HUES48 (cell line): Measurements from ENCODE around the gene COPS9.

Experiments used
- H3K27ac ChIP-seq: one replicate; pipeline ENCODE4 v1.7.0; 2013; ENCODE audit warnings: low read depth, low read length, inconsistent platforms
- H3K27me3 ChIP-seq: 2 replicates; pipeline ENCODE4 v1.6.1; 2013; ENCODE audit warnings: mild to moderate bottlenecking, low read length; ENCODE audit not compliant: control insufficient read depth, insufficient read depth
- H3K36me3 ChIP-seq: 2 replicates; pipeline ENCODE4 v1.6.1; 2013; ENCODE audit warnings: low read length; ENCODE audit not compliant: control insufficient read depth, insufficient read depth
- H3K4me1 ChIP-seq: 2 replicates; pipeline ENCODE4 v1.6.1; 2013; ENCODE audit warnings: mild to moderate bottlenecking, low read length; ENCODE audit not compliant: control insufficient read depth, insufficient read depth
- H3K4me3 ChIP-seq: 2 replicates; pipeline ENCODE4 v1.5.1; 2013; ENCODE audit warnings: mild to moderate bottlenecking, low read depth, low read length
- H3K9ac ChIP-seq: 2 replicates; pipeline ENCODE4 v1.6.1; 2013; ENCODE audit warnings: mild to moderate bottlenecking, low read depth, low read length, moderate library complexity
- H3K9me3 ChIP-seq: 2 replicates; pipeline ENCODE4 v1.6.1; 2013; ENCODE audit warnings: low read length; ENCODE audit not compliant: control insufficient read depth, insufficient read depth

COPS9 gene

DNA sequence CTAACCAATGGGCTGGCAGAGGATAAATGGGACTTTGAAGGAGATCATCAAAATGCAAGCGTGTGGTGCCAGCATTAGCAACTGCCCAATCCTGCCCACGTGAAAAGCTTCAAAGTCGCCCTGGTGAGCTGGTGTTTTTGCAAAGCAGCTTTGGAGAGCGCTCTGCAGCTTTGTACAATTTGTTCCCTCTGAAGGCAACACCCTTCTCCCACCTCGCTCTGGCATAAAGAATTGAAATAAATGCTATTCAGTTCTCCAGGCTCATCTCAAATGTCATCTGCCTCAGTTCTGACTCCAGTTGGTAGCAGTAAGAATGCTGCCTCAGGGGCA, 3.5 kb downstream of the COPS9 start:
- no peak overlapping the region for H3K27ac ChIP-seq
- H3K4me3 ChIP-seq, result no peak overlapping the region
- no peak overlapping the region for H3K9ac ChIP-seq
- H3K9me3 ChIP-seq, result no peaks in the 10 kb centered on the region
- peaks cover 62% of the 10 kb centered on the region for H3K36me3 ChIP-seq
- H3K27me3 ChIP-seq, result peaks cover 5% of the 10 kb centered on the region; the same call in 1 of the 2 replicates
- H3K4me1 ChIP-seq, result peaks cover 7% of the 10 kb centered on the region; the same call in 1 of the 2 replicates

DNA sequence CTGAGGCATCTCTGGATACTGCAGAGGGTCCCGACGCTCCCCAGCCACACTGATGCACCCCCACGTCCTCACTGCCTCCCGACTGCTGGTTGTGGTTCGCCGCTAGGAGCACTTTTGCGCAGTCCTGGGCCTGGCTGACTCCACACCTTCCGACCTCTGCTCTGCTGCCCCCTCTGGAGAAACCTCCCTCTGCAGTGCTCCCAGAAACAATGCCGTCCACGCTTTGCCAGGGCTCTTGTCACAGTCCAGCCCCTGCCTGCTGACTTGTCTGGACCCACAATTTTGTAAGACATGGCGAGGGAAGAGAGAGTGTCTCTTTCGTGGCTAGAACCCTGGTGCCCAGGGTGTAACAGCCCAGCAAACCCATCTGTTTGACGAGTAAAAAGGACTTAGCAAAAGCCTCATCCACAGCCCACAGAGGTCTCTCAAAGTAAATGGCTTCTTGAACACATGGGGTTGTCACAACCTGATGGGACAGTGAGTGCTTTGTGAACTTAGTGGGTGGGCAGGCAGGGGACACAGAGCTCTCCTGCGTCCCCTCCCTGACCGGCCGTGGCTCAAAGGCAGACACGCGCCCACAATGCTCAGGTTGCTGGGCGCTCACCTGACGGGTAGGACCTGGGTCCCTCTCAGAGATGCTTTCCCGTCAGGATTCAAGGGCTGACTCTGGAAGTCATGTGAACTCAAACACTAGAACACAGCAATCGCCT, 4.0 kb downstream of the COPS9 start:
- no peak overlapping the region for H3K9ac ChIP-seq
- H3K4me3 ChIP-seq, result no peak overlapping the region
- no peaks in the 10 kb centered on the region for H3K9me3 ChIP-seq
- peaks cover 4% of the 10 kb centered on the region; the same call in 1 of the 2 replicates for H3K27me3 ChIP-seq
- peaks cover 7% of the 10 kb centered on the region; the same call in 1 of the 2 replicates for H3K4me1 ChIP-seq
- H3K27ac ChIP-seq, result no peak overlapping the region
- peaks cover 64% of the 10 kb centered on the region for H3K36me3 ChIP-seq

DNA sequence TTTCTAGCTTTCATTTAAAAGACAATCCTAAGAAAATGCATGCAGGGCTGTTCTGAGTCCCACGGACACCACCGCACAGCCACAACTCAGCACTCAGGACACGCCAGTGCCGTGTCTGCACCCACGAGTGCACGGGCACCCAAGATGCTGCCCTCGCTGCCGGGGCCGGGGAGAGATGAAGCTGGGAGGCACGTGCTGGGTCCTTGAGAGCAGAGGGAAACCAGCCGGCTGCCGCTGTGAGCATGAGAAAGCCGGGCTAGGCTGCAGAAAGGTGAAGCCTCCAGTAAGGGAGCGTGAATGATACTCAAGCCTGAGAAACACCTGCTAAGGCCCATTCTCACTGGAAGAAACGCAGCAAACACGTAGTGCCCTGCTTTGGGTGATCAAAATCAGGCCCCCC, 4.8 kb downstream of the COPS9 start:
- no peaks in the 10 kb centered on the region for H3K27me3 ChIP-seq
- no peak overlapping the region for H3K27ac ChIP-seq
- no peak overlapping the region for H3K4me3 ChIP-seq
- H3K4me1 ChIP-seq, result peaks cover 7% of the 10 kb centered on the region; the same call in 1 of the 2 replicates
- H3K9ac ChIP-seq, result no peak overlapping the region
- peaks cover 70% of the 10 kb centered on the region for H3K36me3 ChIP-seq
- no peaks in the 10 kb centered on the region for H3K9me3 ChIP-seq

DNA sequence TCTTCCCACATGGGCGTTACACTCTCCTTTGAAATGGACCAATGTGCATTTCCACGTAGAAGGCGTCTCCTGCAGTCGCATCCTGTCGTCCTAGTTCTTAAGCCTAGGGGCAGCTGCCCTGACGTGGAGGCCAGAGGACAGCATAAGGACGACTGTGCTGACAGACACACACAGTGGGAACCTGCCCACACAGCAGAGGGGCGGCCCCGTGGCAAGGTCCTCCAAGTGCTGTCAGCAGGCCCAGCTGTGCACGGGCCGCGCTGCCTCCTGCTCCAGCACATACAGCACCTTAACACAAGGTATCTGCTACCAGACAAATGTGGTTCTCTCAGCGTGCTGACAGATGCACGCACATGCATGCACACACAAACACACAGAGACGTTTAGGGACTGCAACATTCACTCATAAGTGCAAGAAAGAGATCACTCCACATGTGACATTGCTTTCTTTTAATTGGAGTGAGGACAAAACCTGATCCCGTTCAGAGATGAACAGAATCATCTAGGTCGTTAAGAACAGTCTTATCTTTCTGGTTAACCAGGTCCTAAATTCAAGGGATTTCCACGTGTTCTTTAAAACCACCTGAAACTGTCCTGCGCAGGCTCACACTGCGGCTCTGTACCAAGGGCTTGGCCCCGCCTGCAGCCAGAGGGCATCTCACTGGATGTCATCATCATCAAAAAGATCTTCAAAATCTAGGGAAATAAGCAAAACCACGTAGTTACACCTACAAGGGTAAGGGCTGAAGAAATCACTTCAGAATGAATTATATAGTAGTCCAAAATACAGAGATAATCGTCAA, 5.5 kb downstream of the COPS9 start:
- Histone ChIP-seq H3K9me3 (no peaks in the 10 kb centered on the region), H3K27ac (no peak overlapping the region), H3K4me3 (no peak overlapping the region), H3K36me3 (peaks cover 76% of the 10 kb centered on the region), H3K9ac (no peak overlapping the region), H3K4me1 (peaks cover 7% of the 10 kb centered on the region; the same call in 1 of the 2 replicates), H3K27me3 (no peaks in the 10 kb centered on the region)

DNA sequence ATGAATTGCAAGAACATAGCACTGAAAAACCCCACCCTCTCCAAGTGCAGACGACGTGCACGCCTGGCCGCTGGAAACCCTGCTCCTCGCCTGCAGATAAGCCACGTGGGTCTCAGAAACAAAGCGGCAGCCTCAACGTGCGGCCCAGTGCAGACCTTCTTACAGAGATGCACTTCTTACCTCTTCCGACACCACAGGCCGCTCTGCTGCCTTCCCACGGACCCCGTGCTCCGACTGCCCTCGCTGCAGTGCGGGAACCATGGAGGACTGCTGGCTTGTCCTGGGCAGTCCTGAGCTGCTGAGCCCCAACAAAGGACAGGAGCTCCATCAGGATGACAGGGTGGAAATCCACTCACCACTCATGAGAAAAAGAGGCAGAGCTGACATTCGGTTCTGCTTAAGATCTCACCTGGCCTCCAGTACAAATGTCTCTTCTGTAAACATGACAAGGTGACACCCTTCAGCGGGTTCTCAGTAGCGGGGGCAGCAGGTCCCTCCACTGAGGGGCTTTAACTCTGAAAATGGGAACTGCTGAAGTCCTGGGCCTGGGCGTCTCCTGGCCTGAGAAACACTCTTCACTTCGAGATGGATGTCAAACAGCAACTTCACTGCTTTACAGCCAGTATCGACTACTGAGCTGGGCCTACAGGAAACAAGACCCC, 6.2 kb downstream of the COPS9 start:
- Histone ChIP-seq H3K9me3 (no peaks in the 10 kb centered on the region), H3K36me3 (peaks cover 76% of the 10 kb centered on the region)

DNA sequence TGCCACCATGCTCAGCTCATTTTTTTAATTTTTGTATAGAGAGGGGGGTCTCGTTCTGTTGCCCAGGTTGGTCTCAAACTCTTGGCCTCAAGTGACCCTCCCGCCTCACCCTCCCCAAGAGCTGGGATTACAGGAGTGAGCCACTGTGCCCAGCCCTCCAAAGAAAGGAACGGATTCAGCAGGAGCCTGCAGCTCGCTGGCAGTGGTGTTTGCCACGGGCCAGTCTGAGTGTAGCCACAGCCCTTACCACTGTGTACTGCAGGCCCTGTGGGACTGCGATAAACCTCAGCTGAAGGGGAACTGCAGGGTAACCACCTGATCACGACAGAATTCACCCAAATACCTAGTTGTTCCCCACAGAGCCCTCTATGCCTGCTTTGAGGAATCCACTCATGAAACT, 6.8 kb downstream of the COPS9 start:
- Histone ChIP-seq H3K4me3 (no peak overlapping the region), H3K36me3 (peaks cover 76% of the 10 kb centered on the region), H3K27ac (no peak overlapping the region), H3K9me3 (no peaks in the 10 kb centered on the region), H3K4me1 (no peaks in the 10 kb centered on the region), H3K27me3 (no peaks in the 10 kb centered on the region), H3K9ac (no peak overlapping the region)

More for the DNA sequence above, 6.2 kb downstream of the COPS9 start:
- no peak overlapping the region for H3K27ac ChIP-seq
- H3K27me3 ChIP-seq, result no peaks in the 10 kb centered on the region
- H3K9ac ChIP-seq, result no peak overlapping the region
- peaks cover 2% of the 10 kb centered on the region; the same call in 1 of the 2 replicates for H3K4me1 ChIP-seq
- H3K4me3 ChIP-seq, result no peak overlapping the region

DNA sequence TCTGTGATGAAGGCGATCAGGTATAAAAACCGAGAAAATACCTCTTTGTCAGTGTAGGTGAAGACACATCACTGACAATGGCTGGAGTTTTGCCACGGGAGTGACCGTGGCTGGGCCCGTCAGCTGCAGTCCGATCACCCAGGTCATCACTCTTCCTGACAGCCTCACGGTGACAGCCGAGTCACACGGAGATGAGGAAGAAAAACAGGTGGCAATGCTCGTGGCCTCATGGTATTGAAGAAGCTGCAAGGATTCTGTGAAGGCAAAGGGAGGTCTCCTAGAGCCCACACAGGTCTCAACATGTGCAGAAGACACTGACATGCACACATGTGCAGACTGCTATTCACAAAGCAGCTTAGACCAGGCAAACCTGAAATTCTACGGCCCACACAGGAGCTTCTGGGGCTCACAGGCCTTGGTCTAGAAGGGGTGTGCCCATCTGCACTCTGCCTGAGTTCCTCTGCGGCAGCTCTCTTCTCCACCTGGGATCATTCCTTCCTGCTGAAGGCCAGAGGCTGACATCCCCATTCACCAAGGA, 7.4 kb downstream of the COPS9 start:
- no peaks in the 10 kb centered on the region for H3K27me3 ChIP-seq
- no peak overlapping the region for H3K27ac ChIP-seq
- no peaks in the 10 kb centered on the region for H3K9me3 ChIP-seq
- no peak overlapping the region for H3K4me3 ChIP-seq
- no peak overlapping the region for H3K9ac ChIP-seq
- H3K36me3 ChIP-seq, result peaks cover 74% of the 10 kb centered on the region
- no peaks in the 10 kb centered on the region for H3K4me1 ChIP-seq

DNA sequence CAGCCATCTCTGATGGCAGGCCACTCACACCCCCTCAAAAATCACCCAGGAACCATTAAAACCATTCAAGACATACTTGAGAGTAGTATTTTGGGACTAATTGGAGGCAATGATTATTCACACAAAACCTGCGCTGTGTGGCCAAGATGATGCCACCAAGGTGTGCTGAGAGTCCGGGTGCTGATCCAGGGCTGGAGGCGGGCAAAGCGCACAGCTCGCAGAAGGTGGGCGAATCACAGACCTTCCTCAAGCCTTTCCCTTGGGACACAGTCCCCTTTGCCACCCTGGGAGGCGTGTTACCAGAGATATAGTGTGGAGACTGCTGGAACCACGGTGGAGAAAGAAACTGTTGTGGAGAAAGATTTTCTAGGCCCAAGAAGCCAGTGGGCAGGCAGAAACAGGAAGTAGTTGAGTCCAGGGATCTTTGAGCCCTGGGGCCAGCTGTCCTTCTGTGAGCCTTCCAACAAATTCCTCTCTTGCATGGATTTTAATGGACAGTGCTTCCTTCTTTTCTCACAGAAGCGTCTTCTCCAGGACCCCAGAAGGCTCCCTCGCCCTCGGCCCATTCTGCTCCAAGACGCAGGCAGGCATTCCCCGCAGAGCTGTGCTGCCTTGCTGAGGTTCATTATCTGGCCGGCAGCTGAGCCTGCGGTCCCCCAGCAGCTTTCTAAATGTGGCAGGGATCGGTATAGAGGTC, 8.0 kb downstream of the COPS9 start:
- Histone ChIP-seq H3K27me3 (no peaks in the 10 kb centered on the region), H3K4me3 (no peak overlapping the region), H3K36me3 (peaks cover 68% of the 10 kb centered on the region), H3K4me1 (no peaks in the 10 kb centered on the region), H3K27ac (no peak overlapping the region), H3K9me3 (no peaks in the 10 kb centered on the region), H3K9ac (no peak overlapping the region)

DNA sequence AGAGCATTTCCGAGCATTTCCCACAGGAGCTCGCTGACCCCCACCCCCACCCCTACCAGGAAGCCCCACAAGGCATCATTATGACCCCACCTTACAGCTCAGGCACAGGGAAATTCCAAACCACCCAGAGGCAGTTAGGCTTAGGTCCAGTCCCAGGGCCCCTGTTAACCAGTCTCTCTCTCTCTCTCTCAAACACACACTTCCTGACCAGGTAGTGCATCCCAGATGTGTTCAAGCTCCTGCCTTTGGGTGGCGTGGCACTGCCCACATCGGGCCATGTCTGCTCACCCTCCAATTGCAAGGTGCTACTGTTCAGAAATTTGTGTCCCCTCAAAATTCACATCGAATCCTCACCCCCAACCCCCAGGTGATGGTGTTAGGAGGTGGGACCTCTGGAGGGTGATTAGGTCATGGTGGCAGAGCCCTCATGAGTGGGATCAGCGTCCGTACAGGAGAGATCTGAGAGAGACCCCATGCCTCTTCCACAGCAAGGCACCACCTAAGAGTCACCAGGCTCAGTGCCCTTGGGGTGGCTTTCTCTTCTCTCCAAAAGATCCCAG, 8.8 kb downstream of the COPS9 start:
- H3K9me3 ChIP-seq, result no peaks in the 10 kb centered on the region
- no peaks in the 10 kb centered on the region for H3K27me3 ChIP-seq
- H3K4me3 ChIP-seq, result no peak overlapping the region
- no peak overlapping the region for H3K9ac ChIP-seq
- no peaks in the 10 kb centered on the region for H3K4me1 ChIP-seq
- peaks cover 60% of the 10 kb centered on the region for H3K36me3 ChIP-seq
- no peak overlapping the region for H3K27ac ChIP-seq

DNA sequence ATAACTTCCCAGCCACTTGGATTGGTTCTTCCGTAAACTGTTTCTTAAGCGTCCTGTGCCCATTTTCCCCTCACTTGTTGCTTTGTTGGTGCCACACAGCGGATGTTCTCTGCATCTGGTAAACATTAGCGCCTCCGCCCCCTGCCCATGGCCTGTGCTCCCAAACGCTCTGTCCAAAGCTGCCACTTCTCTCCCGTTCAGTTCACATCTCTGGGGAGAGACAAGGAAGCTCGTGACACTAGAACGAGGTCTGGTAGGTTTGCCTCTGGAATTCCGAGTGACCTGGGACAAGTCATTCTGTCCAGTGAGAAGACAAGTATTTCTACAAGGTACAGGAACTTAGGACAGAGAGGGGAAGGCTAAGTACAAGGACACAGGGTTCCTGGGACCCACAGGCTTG, 9.4 kb downstream of the COPS9 start:
- no peaks in the 10 kb centered on the region for H3K9me3 ChIP-seq
- peaks cover 55% of the 10 kb centered on the region for H3K36me3 ChIP-seq
- no peaks in the 10 kb centered on the region for H3K27me3 ChIP-seq
- no peak overlapping the region for H3K27ac ChIP-seq
- no peaks in the 10 kb centered on the region for H3K4me1 ChIP-seq
- H3K9ac ChIP-seq, result no peak overlapping the region
- H3K4me3 ChIP-seq, result no peak overlapping the region
